Mesenchymal stem cell (in vitro differentiated cells and primary cell): ENCODE results near the gene GATB.
A peak's percentile ranks its signal among the peaks of the same experiment; 100 is the strongest.

Source experiments
- DNase-seq: peaks from one replicate; pipeline ENCODE4 v3.0.0-alpha.2; 2013
- H2AFZ ChIP-seq: one replicate; pipeline ENCODE4 v1.6.1; 2013; ENCODE audit warnings: low read depth, mild to moderate bottlenecking, control low read depth, inconsistent platforms, low read length, moderate library complexity
- H2AK5ac ChIP-seq: 2 replicates; pipeline ENCODE4 v1.6.1; 2013; ENCODE audit warnings: low read length, moderate library complexity, mild to moderate bottlenecking, inconsistent platforms; ENCODE audit not compliant: severe bottlenecking
- H2BK120ac ChIP-seq: one replicate; pipeline ENCODE4 v1.6.1; 2013; ENCODE audit warnings: low read depth, mild to moderate bottlenecking, inconsistent platforms, low read length, moderate library complexity
- H2BK12ac ChIP-seq, 2 experiments: one replicate each; pipeline ENCODE4 v1.6.1; 2013; ENCODE audit warnings: inconsistent platforms in 2 of 2, low read length in 2 of 2, mild to moderate bottlenecking in 2 of 2, moderate library complexity in 2 of 2, control low read depth in 1 of 2
- H2BK15ac ChIP-seq: one replicate; pipeline ENCODE4 v1.6.1; 2013; ENCODE audit warnings: mild to moderate bottlenecking, low read depth, inconsistent platforms; ENCODE audit not compliant: poor library complexity, severe bottlenecking
- H2BK5ac ChIP-seq: 2 replicates; pipeline ENCODE4 v1.6.1; 2013; ENCODE audit warnings: low read depth, mild to moderate bottlenecking, low read length, control low read depth, inconsistent platforms; ENCODE audit not compliant: poor library complexity, severe bottlenecking
- H3K14ac ChIP-seq, 2 experiments: one replicate each; pipeline ENCODE4 v1.6.1; 2013; ENCODE audit warnings: inconsistent platforms in 2 of 2, low read length in 2 of 2, control low read depth in 1 of 2, mild to moderate bottlenecking in 1 of 2, moderate library complexity in 1 of 2
- H3K18ac ChIP-seq, 2 experiments: one replicate each; pipeline ENCODE4 v1.6.1; 2013; ENCODE audit warnings: inconsistent platforms in 2 of 2, low read length in 2 of 2, control low read depth in 1 of 2, low read depth in 1 of 2, mild to moderate bottlenecking in 1 of 2
- H3K23ac ChIP-seq, 2 experiments: one replicate each; pipeline ENCODE4 v1.6.1; 2013; ENCODE audit warnings: inconsistent platforms in 2 of 2, low read length in 2 of 2, mild to moderate bottlenecking in 2 of 2, moderate library complexity in 2 of 2, control low read depth in 1 of 2
- H3K27ac ChIP-seq: 2 replicates; pipeline ENCODE4 v1.5.1; 2013; ENCODE audit warnings: mild to moderate bottlenecking, moderate library complexity, low read length, control low read depth, inconsistent platforms; ENCODE audit not compliant: poor library complexity, severe bottlenecking
- H3K27me3 ChIP-seq, 2 experiments: 2 replicates each; pipeline versions ENCODE4 v1.6.1 to v1.7.0; 2013; ENCODE audit warnings: low read length in 2 of 2, mild to moderate bottlenecking in 2 of 2, moderate library complexity in 2 of 2, control low read depth in 1 of 2, inconsistent platforms in 1 of 2; ENCODE audit not compliant: control insufficient read depth in 1 of 2, insufficient read depth in 1 of 2
- H3K36me3 ChIP-seq, 2 experiments: 2 replicates each; pipeline versions ENCODE4 v1.6.1 to v1.7.0; 2013; ENCODE audit warnings: low read length in 2 of 2, control low read depth in 1 of 2, inconsistent platforms in 1 of 2, low read depth in 1 of 2, mild to moderate bottlenecking in 1 of 2; ENCODE audit not compliant: insufficient read depth in 2 of 2, control insufficient read depth in 1 of 2
- H3K4ac ChIP-seq, 2 experiments: one replicate each; pipeline ENCODE4 v1.6.1; 2013; ENCODE audit warnings: inconsistent platforms in 2 of 2, low read length in 2 of 2, mild to moderate bottlenecking in 2 of 2, moderate library complexity in 2 of 2, control low read depth in 1 of 2, low read depth in 1 of 2
- H3K4me1 ChIP-seq: 2 replicates; pipeline ENCODE4 v1.6.1; 2013; ENCODE audit warnings: low read depth, low read length, control low read depth; ENCODE audit not compliant: control insufficient read depth, insufficient read depth
- H3K4me2 ChIP-seq: 2 replicates; pipeline ENCODE4 v1.6.1; 2013; ENCODE audit warnings: low read length, mild to moderate bottlenecking, inconsistent platforms; ENCODE audit not compliant: poor library complexity, severe bottlenecking
- H3K4me3 ChIP-seq, 2 experiments: 2 replicates each; pipeline versions ENCODE4 v1.5.1 to v1.7.0; 2013; ENCODE audit warnings: low read length in 2 of 2, mild to moderate bottlenecking in 2 of 2, control low read depth in 1 of 2, low read depth in 1 of 2; ENCODE audit not compliant: insufficient read depth in 1 of 2
- H3K79me1 ChIP-seq: replicated peaks from 2 replicates; pipeline ENCODE4 v1.6.1; 2013; ENCODE audit warnings: mild to moderate bottlenecking, control low read depth, low read length, inconsistent platforms; ENCODE audit not compliant: poor library complexity, severe bottlenecking
- H3K9ac ChIP-seq: 2 replicates; pipeline ENCODE4 v1.7.0; 2013; ENCODE audit warnings: mild to moderate bottlenecking, low read length, moderate library complexity
- H3K9me3 ChIP-seq: 2 replicates; pipeline ENCODE4 v1.7.0; 2013; ENCODE audit warnings: mild to moderate bottlenecking, low read length; ENCODE audit not compliant: control insufficient read depth
- H4K8ac ChIP-seq: one replicate; pipeline ENCODE4 v1.6.1; 2013; ENCODE audit warnings: inconsistent platforms, mild to moderate bottlenecking, low read length, moderate library complexity
- H4K91ac ChIP-seq: one replicate; pipeline ENCODE4 v1.6.1; 2013; ENCODE audit warnings: mild to moderate bottlenecking, low read length, inconsistent platforms
- WGBS: methylation state at CpG from one replicate; pipeline ENCODE4 v1.1.7; 2013; ENCODE audit warnings: mixed read lengths; 5-methylcytosine and 5-hydroxymethylcytosine counted together

GATB gene

DNA sequence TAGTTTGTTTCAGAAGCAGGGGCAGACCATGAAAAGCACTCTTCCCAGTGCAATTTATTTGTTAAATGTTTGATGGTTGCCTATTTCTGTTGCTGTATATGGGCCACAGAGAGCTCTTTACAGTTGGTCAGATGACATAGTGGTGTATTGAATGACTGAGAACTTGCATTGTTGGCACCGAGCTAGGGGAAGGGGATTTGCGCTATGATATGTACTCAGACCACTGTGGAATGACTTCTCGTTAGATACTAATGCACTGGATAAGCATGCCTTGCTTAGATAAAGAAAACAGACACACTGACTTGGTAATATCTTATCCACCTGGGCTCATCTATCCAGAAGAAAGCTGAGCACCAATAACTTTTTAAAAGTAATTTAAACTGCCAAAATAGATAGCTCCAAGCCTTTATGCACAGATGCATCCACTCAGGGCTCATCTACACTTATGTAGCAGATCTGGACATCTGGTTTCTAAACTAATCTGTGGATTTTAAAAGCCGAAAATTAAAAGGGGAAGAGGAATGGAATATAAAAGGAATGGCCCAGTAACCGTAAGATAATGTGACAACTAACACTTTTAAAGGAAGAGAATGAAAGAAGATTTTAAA lies 132.7 kb downstream of the GATB start:
- Histone ChIP-seq H3K18ac (no peak overlapping the region), H3K23ac (no peak overlapping the region), H3K27me3 (peaks cover 0 to under 1% of the 10 kb centered on the region in 2 experiments), H2BK12ac (no peak overlapping the region), H3K79me1 (no peaks in the 10 kb centered on the region), H3K4me3 (no peak overlapping the region), H3K4ac (no peak overlapping the region), H3K4me1 (peaks cover 7% of the 10 kb centered on the region), H2AFZ (no peak overlapping the region), H3K4me2 (no peak overlapping the region), H3K14ac (no peak overlapping the region), H4K91ac (no peak overlapping the region), H2AK5ac (no peak overlapping the region), H3K27ac (no peak overlapping the region), H3K36me3 (no peaks in the 10 kb centered on the region), H3K9ac (no peak overlapping the region), H4K8ac (no peak overlapping the region), H2BK5ac (no peak overlapping the region), H2BK15ac (no peak overlapping the region), H2BK120ac (no peak overlapping the region), H3K9me3 (no peaks in the 10 kb centered on the region)
- DNase-seq = no peak
- WGBS = 96% methylated on average over 5 of the region's 5 CpGs

DNA sequence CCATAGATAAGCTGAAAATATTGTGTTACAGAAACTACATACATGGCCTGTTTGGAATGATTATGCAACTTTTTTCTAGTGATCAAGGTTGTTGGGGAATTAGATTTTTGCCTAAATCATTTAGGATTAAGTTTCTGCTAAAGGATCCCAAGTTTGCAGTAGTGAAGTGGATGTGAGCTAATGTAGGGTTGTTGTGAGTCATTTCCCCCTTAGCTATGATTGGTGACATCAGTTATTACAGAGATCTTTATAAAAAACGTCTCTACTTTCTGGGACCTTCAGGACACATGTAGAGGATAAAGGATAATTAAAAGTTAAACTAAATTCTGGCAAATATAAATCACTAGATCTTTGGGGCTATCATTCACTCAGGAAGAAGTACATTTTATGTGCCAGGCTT lies 133.3 kb downstream of the GATB start:
- Histone ChIP-seq H4K8ac (no peak overlapping the region), H2BK5ac (no peak overlapping the region), H3K4me2 (no peak overlapping the region), H3K9ac (no peak overlapping the region), H3K4me1 (peaks cover 7% of the 10 kb centered on the region), H3K23ac (no peak overlapping the region), H3K79me1 (no peaks in the 10 kb centered on the region), H2BK15ac (no peak overlapping the region), H2AK5ac (no peak overlapping the region), H2BK12ac (no peak overlapping the region), H3K18ac (no peak overlapping the region), H3K27me3 (peaks cover 0 to 7% of the 10 kb centered on the region in 2 experiments), H3K27ac (no peak overlapping the region), H3K14ac (no peak overlapping the region), H2AFZ (no peak overlapping the region), H3K4me3 (no peak overlapping the region), H2BK120ac (no peak overlapping the region), H3K36me3 (no peaks in the 10 kb centered on the region), H3K4ac (no peak overlapping the region), H4K91ac (no peak overlapping the region), H3K9me3 (no peaks in the 10 kb centered on the region)
- DNase-seq = peak; percentile 16
- no CpG with 5 or more reads among the region's 1 CpG for WGBS

DNA sequence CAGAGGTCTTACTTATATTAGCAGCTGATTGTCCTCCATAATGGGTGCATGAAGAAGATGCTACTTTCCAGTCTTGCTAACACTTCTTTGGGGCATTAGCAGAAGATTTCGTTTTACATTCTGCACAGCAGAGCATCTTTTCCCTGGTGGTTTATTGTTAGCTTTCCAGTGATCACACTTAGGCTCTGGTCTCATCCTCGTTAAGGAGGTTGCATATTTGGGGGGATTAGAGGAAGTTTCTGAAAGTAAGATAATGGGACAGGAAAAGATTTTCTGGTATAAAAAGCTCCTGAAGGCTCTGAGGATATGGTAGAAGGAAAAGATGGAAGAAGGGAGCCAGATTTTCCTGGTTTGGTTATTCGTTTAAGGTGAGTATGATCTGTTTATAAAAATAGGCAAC lies 134.1 kb downstream of the GATB start:
- peaks cover 0 to 12% of the 10 kb centered on the region in 2 experiments for H3K27me3 ChIP-seq
- H2BK120ac ChIP-seq = no peak overlapping the region
- no peak overlapping the region for H4K8ac ChIP-seq
- no peak for DNase-seq
- no peak overlapping the region for H3K4me3 ChIP-seq
- H3K23ac ChIP-seq = no peak overlapping the region
- H3K4me2 ChIP-seq = no peak overlapping the region
- no peak overlapping the region for H3K14ac ChIP-seq
- no peak overlapping the region for H2AFZ ChIP-seq
- peaks cover 7% of the 10 kb centered on the region for H3K4me1 ChIP-seq
- H3K18ac ChIP-seq = no peak overlapping the region
- 60% methylated on average over 3 of the region's 3 CpGs for WGBS
- H2BK12ac ChIP-seq = no peak overlapping the region
- H2BK5ac ChIP-seq = no peak overlapping the region
- H4K91ac ChIP-seq = no peak overlapping the region
- H3K4ac ChIP-seq = no peak overlapping the region
- H2AK5ac ChIP-seq = no peak overlapping the region
- H3K9me3 ChIP-seq = no peaks in the 10 kb centered on the region
- H3K79me1 ChIP-seq = no peaks in the 10 kb centered on the region
- H3K27ac ChIP-seq = no peak overlapping the region
- no peak overlapping the region for H3K9ac ChIP-seq
- H2BK15ac ChIP-seq = no peak overlapping the region
- no peaks in the 10 kb centered on the region for H3K36me3 ChIP-seq

DNA sequence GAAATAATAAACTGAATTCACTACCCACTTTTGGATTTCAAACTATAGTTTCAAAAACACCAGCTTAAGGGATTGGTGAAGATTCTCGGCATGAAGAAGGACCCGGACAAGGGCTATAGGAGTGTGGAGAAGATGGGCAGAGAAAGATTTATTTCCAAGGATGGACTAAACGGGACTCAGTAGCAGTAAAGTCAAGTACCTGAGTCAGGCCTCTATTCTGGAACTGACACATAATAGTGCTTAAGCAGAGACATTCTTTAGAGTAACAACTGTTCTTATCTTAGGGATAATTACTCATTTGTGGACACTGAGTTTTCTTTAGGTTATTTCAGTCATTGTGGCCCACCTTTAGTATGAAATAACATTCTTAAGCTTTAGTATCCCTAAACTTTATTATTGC lies 134.6 kb downstream of the GATB start:
- H2BK12ac ChIP-seq = no peak overlapping the region
- no peak overlapping the region for H2BK15ac ChIP-seq
- WGBS = 67% methylated on average over 3 of the region's 3 CpGs
- no peak overlapping the region for H2AK5ac ChIP-seq
- peaks cover 7% of the 10 kb centered on the region for H3K4me1 ChIP-seq
- no peak overlapping the region for H2AFZ ChIP-seq
- H3K9ac ChIP-seq = no peak overlapping the region
- peaks cover 0 to 13% of the 10 kb centered on the region in 2 experiments for H3K27me3 ChIP-seq
- no peak overlapping the region for H3K4ac ChIP-seq
- H3K23ac ChIP-seq = no peak overlapping the region
- H3K4me2 ChIP-seq = no peak overlapping the region
- H3K14ac ChIP-seq = peak overlapping the region in 1 of 2 experiments; percentile 41
- H3K27ac ChIP-seq = no peak overlapping the region
- H4K91ac ChIP-seq = no peak overlapping the region
- no peak overlapping the region for H3K18ac ChIP-seq
- H3K9me3 ChIP-seq = no peaks in the 10 kb centered on the region
- H2BK5ac ChIP-seq = no peak overlapping the region
- no peaks in the 10 kb centered on the region for H3K36me3 ChIP-seq
- no peaks in the 10 kb centered on the region for H3K79me1 ChIP-seq
- no peak overlapping the region for H3K4me3 ChIP-seq
- H2BK120ac ChIP-seq = no peak overlapping the region
- no peak for DNase-seq
- H4K8ac ChIP-seq = no peak overlapping the region
